Activated CD4-positive, alpha-beta T cell treated with anti-CD3 and anti-CD28 coated beads, Interleukin-2, amount 10 ng/mL, durations not matched to agents 24 days and 14 days (primary cell): ENCODE results near the gene RGS12. TPM values are rescaled to one million over a fixed set of nuclear protein-coding genes. Genes with fewer than 3 reads are reported as not detected.

Experiments
- DNase-seq: peaks from one replicate; pipeline ENCODE4 v3.0.0; 2022
- H3K27ac Mint-ChIP-seq: one replicate; pipeline ENCODE4 v1.8.0; 2022; ENCODE audit warnings: mild to moderate bottlenecking, mixed read lengths
- H3K27me3 Mint-ChIP-seq: one replicate; pipeline ENCODE4 v1.8.0; 2022; ENCODE audit warnings: mixed read lengths
- H3K36me3 Mint-ChIP-seq: one replicate; pipeline ENCODE4 v1.8.0; 2022; ENCODE audit warnings: low read depth, mild to moderate bottlenecking, mixed read lengths
- H3K4me1 Mint-ChIP-seq: one replicate; pipeline ENCODE4 v1.8.0; 2021; ENCODE audit warnings: mixed read lengths
- H3K4me3 Mint-ChIP-seq: one replicate; pipeline ENCODE4 v1.8.0; 2022; ENCODE audit warnings: mild to moderate bottlenecking, moderate library complexity, mixed read lengths
- H3K9me3 Mint-ChIP-seq: one replicate; pipeline ENCODE4 v1.8.0; 2021; ENCODE audit warnings: mixed read lengths
- intact Hi-C: fragments of 100-400 bp; cut with micrococcal nuclease; formaldehyde crosslinking; loops from one replicate; pipeline ENCODE4 v1.15.1; 2023
- total RNA-seq: library from RNA; stranded (reverse); gene quantifications from 2 replicates; pipeline ENCODE4 v1.2.3, GENCODE V29; 2022

Gene RGS12
- total RNA-seq, 1 donor from 2014 or later, result 3.3 TPM

DNA sequence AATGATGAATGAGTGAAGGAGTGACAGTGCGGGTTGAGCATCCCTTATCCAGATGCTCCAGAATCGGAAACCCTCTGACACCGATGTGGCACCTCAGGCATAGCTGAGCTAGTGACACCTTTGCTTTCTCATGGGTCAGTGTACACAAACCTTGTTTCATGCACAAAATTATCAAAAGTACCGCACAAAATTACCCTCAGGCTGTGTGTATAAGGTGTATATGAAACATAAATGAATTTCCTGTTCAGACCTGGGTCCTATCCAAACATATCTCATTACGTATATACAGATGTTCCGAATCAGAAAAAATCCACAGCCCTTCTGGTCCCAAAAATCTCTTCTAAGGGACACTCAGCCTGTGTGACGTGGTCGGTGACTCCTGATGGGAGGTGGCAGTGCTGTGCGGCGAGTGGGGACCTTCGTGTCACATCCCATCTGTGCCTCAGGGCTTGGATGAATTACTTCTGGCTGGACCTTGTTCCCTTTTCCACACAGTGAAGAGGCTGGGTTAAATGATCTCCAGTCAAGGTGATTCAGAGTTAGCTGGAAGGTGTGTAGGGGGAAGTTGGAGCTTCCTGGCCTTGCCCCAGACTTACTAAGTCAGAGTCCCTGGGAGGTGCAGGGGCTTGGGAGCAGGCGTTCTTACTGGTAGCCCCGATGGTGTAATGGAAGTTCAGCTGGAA, 18.8 kb downstream of the RGS12 start:
- Mint-ChIP-seq H3K27me3 (no peaks in the 10 kb centered on the region), H3K36me3 (no peaks in the 10 kb centered on the region), H3K4me1 (no peaks in the 10 kb centered on the region), H3K4me3 (no peak overlapping the region), H3K27ac (no peak overlapping the region), H3K9me3 (no peaks in the 10 kb centered on the region)
- intact Hi-C loops, result no loop called here
- no peak for DNase-seq

DNA sequence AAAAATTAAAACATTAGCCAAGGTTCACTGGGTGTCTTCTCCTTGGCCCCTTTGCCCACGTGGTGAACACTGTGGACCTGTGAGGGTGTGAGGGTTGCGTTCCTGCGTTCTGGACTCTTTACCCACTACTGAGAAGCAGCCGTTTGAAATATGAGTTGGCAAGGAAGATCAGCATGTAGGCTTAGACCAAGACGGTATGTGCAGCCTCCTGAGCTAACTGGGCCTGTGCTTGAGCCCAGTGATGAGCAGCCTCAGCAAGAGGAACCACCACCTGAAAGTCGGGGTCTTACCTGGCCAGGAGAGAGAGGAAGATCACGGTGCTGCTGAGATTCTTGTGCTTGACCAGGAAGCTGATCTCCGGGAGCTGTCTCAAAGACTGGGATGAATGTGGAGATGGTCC, 19.5 kb downstream of the RGS12 start:
- no peak for DNase-seq
- H3K36me3 Mint-ChIP-seq, result no peaks in the 10 kb centered on the region
- no peak overlapping the region for H3K4me3 Mint-ChIP-seq
- H3K27ac Mint-ChIP-seq, result no peak overlapping the region
- no peaks in the 10 kb centered on the region for H3K27me3 Mint-ChIP-seq
- intact Hi-C loops, result no loop called here
- no peaks in the 10 kb centered on the region for H3K9me3 Mint-ChIP-seq
- no peaks in the 10 kb centered on the region for H3K4me1 Mint-ChIP-seq

DNA sequence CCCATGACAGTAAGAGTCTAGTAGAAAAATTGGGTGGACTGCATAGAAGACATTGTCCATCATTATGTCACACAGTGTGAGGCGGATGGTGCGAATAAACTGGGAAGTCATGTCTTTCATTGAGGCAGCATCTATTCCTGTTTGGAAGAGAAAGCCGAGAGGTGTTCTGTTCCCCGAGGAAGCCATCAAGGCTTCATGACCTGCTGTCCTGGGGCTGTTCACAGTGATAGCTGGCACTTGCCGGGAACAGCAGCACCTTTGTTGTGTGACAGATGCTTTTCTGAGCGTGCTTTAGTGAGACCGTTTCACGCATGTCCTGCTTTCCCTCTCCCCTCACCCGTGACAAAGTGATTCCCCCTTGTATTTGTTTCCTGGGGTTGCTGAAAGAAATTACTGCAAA, 20.3 kb downstream of the RGS12 start:
- Mint-ChIP-seq H3K4me3 (no peak overlapping the region), H3K4me1 (no peaks in the 10 kb centered on the region), H3K9me3 (no peaks in the 10 kb centered on the region), H3K36me3 (no peaks in the 10 kb centered on the region), H3K27ac (no peak overlapping the region), H3K27me3 (no peaks in the 10 kb centered on the region)
- intact Hi-C loops, result no loop called here
- DNase-seq, result no peak

DNA sequence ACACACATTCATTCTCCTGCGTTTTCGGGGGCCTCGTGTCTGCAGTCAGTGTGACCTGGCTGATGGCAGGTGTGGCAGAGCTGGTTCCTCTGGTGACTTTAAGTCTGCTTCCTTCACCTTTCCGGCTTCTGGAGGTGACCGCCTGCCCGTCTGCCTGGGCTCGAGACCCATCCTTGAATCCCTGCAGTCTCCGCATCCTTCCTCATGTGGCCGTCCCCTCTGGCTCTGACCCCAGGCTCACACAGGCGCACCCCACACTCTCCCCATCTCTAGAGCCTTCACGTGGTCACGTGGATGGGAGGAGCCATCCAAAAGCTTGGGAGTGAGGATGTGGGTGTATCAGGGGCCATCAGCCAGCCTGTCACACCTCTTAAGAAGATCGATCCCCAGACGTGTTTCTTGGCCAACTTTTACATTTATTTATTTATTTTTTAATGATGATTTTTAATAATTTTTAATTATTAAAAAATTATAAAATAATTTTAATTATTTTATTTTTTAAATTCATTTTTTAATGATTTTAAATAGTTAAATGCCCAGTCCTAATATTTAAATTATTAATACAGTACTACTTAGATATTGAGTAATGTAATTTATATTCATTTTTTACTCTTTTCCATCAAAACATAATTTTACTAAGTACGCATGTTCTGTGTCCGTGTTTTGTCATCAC, 20.9 kb downstream of the RGS12 start:
- Mint-ChIP-seq H3K4me1 (no peaks in the 10 kb centered on the region), H3K36me3 (no peaks in the 10 kb centered on the region), H3K4me3 (no peak overlapping the region), H3K27ac (no peak overlapping the region), H3K9me3 (no peaks in the 10 kb centered on the region), H3K27me3 (no peaks in the 10 kb centered on the region)
- no peak for DNase-seq
- intact Hi-C loops, result no loop called here

DNA sequence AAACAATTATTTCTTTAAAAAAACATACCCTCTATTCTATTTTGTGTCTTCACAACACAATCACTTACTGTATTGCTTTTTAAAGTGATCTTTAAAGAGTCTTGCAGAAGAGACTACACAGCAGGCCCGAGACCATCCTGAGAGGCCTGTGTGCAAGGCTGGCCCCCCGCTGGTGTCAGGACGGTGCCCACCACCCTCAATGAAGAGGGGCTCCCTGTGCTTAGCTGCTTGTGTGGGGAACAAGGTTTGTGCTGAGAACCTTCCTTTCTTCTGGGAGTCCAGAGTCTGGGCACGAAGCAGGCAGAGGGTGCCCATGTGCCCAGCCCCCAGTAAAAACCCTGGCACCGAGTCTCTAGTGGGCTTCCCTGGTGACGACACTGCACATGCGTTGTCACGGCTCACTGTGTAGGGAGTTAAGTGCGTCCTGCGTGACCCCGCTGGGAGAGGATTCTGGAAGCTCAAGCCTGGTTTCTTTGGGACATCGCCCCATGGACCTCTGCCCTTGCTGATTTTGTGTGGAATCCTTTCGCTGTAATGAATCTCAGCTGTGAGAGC, 22.0 kb downstream of the RGS12 start:
- no peak overlapping the region for H3K27ac Mint-ChIP-seq
- intact Hi-C loops, result no loop called here
- H3K36me3 Mint-ChIP-seq, result no peaks in the 10 kb centered on the region
- H3K9me3 Mint-ChIP-seq, result no peaks in the 10 kb centered on the region
- H3K27me3 Mint-ChIP-seq, result no peaks in the 10 kb centered on the region
- no peak for DNase-seq
- no peak overlapping the region for H3K4me3 Mint-ChIP-seq
- no peaks in the 10 kb centered on the region for H3K4me1 Mint-ChIP-seq

DNA sequence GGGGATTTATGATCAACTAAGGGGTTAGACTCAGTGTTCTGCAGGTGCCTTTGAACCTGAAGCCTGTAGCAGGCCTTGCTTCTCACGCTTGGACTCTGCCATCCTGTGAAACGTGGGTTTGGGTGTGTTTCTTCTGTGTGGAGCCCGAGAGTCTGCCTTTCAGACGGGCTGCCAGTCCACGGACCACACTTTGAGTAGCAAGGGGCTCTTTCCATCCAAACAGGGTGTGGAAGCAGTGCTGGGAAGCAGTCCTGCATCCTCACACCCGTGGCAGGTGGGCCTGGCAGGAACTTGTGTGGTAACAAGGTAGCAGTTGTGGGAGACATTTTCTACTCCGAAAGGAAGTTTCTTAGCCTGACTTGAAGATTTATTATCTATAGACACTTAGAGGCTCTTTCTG, 22.7 kb downstream of the RGS12 start:
- no peaks in the 10 kb centered on the region for H3K4me1 Mint-ChIP-seq
- H3K4me3 Mint-ChIP-seq, result no peak overlapping the region
- no peaks in the 10 kb centered on the region for H3K36me3 Mint-ChIP-seq
- no peaks in the 10 kb centered on the region for H3K27me3 Mint-ChIP-seq
- no peak overlapping the region for H3K27ac Mint-ChIP-seq
- no peak for DNase-seq
- no peaks in the 10 kb centered on the region for H3K9me3 Mint-ChIP-seq
- intact Hi-C loops, result no loop called here

DNA sequence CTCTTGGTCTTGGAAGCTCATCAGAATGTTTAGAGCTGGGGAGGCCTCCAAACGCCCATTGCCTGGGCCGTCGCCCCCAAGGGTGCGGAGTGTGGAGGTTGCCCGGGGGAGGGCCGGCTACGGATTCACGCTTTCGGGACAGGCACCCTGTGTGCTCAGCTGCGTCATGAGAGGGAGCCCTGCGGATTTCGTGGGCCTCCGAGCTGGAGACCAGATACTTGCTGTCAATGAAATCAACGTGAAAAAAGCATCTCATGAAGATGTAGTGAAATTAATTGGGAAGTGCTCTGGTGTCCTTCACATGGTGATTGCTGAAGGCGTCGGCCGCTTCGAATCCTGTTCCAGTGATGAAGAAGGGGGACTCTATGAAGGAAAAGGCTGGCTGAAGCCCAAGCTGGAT, 23.3 kb downstream of the RGS12 start:
- Mint-ChIP-seq H3K9me3 (no peaks in the 10 kb centered on the region), H3K27me3 (no peaks in the 10 kb centered on the region), H3K4me1 (no peaks in the 10 kb centered on the region), H3K27ac (no peak overlapping the region), H3K36me3 (no peaks in the 10 kb centered on the region), H3K4me3 (no peak overlapping the region)
- intact Hi-C loops, result no loop called here
- DNase-seq, result no peak

DNA sequence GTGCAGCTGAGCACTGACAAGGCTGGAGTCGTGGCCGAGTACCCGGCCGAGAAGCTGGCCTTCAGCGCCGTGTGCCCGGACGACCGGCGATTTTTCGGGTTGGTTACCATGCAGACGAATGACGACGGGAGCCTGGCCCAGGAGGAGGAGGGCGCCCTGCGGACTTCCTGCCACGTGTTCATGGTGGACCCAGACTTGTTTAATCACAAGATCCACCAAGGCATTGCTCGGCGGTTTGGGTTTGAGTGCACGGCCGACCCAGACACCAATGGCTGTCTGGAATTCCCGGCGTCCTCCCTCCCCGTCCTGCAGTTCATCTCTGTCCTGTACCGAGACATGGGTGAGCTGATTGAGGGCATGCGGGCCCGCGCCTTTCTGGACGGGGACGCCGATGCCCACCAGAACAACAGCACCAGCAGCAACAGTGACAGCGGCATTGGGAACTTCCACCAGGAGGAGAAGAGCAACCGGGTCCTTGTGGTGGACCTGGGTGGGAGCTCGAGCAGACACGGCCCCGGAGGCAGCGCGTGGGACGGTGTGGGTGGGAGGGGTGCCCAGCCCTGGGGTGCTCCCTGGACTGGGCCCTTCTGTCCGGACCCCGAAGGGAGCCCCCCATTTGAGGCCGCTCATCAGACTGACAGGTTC, 24.3 kb downstream of the RGS12 start:
- intact Hi-C loops, result no loop called here
- H3K27ac Mint-ChIP-seq, result no peak overlapping the region
- H3K27me3 Mint-ChIP-seq, result no peaks in the 10 kb centered on the region
- no peaks in the 10 kb centered on the region for H3K9me3 Mint-ChIP-seq
- no peaks in the 10 kb centered on the region for H3K4me1 Mint-ChIP-seq
- no peaks in the 10 kb centered on the region for H3K36me3 Mint-ChIP-seq
- H3K4me3 Mint-ChIP-seq, result no peak overlapping the region
- DNase-seq, result no peak

DNA sequence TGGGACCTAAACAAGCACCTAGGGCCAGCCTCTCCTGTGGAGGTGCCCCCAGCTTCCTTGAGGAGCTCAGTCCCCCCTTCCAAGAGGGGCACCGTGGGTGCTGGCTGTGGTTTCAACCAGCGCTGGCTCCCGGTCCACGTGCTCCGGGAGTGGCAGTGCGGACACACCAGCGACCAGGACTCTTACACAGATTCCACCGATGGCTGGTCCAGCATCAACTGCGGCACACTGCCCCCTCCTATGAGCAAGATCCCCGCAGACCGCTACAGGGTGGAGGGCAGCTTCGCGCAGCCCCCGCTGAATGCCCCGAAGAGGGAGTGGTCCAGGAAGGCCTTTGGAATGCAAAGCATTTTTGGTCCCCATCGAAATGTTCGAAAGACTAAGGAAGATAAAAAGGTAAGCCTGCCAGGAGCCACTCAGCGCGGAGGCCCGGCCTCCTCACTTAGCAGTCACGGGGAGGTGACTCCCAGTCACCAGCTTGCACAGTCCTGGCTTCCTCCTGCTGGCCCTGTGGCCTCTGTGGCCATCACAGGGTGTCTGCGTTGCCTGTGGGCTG, 24.9 kb downstream of the RGS12 start:
- DNase-seq, result no peak
- no peaks in the 10 kb centered on the region for H3K9me3 Mint-ChIP-seq
- no peak overlapping the region for H3K4me3 Mint-ChIP-seq
- H3K4me1 Mint-ChIP-seq, result no peaks in the 10 kb centered on the region
- H3K27me3 Mint-ChIP-seq, result no peaks in the 10 kb centered on the region
- intact Hi-C loops, result no loop called here
- no peaks in the 10 kb centered on the region for H3K36me3 Mint-ChIP-seq
- no peak overlapping the region for H3K27ac Mint-ChIP-seq

DNA sequence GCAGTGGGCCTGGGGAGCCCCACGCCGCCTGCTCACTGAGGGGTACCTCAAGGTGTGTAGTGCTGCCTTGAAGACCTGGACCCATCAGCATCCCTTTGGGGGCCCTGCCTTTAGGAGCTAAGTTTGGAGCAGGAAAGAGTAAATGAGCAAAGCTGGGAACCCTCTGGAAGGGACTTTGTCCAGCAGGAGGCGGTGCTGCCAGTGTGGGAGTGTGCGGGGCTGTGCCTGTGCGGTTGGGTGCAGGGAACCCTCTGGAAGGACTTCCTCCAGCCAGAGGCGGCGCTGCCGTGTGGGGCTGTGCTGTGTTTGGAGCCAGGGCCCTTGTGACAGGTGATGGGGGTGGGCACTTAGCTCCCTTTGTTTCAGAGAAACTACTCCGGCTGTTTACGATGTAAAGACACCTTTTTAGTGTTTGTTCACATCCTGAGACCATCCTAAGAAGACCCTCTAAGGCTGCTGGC, 25.8 kb downstream of the RGS12 start:
- DNase-seq, result no peak
- no peaks in the 10 kb centered on the region for H3K4me1 Mint-ChIP-seq
- H3K4me3 Mint-ChIP-seq, result no peak overlapping the region
- intact Hi-C loops, result no loop called here
- no peak overlapping the region for H3K27ac Mint-ChIP-seq
- H3K27me3 Mint-ChIP-seq, result no peaks in the 10 kb centered on the region
- no peaks in the 10 kb centered on the region for H3K36me3 Mint-ChIP-seq
- H3K9me3 Mint-ChIP-seq, result no peaks in the 10 kb centered on the region

DNA sequence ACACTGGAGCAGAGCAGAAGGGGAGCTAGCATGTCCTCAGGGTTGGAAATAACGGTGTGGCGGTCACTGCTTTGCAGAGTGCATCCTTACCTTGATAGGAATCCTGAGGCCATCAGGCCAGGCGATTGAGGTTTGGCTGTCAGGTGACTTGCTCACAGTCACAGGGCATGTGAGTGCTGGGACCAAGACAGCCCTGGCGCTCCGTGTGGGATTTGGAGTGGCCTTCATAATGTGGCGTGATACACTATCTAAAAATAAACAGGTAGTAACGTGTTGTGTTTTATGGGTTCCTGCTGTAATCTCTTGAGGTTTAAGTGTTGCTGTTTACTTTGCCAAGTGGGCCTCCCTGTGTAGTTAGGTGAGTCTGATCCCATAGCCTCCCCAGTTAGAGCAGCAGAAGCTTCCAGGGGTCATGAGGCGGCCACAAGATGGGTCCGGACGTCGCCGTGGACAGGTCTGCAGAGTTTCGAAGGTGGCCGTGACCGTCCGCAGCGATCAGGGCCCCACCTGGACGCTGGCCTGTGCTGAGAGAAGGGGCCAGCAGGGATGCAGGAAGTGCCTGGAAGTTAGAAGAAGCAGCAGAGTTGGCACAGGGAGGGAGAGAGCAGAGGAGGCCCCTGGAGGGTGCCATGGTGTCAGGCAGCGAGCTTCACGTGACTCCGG, 27.7 kb downstream of the RGS12 start:
- Mint-ChIP-seq H3K27me3 (peaks cover 3% of the 10 kb centered on the region), H3K4me1 (no peaks in the 10 kb centered on the region), H3K36me3 (no peaks in the 10 kb centered on the region), H3K4me3 (no peak overlapping the region), H3K9me3 (no peaks in the 10 kb centered on the region), H3K27ac (no peak overlapping the region)
- DNase-seq, result no peak
- intact Hi-C loops, result no loop called here

DNA sequence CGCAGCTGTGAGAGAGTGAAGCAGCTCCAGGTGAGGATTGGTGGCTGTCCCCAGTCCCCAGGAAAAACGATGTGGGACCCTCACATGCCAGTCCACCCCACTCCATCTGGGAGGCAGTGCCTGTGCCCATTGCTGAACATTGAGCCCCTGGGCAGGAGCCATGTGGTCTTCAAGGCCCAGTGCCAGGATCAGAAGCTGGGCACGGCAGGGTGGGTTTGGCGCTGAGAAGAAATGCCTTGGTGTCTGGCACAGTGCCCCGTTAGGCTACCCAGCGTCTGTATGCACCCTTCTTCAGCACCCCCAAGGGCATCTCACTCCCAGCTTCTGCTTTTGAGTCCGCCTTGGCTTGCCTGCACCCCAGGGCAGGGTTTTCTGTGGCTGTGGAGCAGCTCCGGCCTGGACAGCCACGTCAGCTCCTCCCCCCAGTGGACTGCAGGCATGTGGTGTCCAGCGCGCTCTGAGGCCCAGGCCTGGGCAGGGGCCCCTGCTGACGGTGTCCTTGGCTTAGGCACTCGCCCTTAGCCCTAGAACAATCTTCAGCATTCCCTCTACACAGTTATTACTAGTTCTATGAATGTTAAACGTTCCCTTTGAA, 28.6 kb downstream of the RGS12 start:
- no peaks in the 10 kb centered on the region for H3K9me3 Mint-ChIP-seq
- intact Hi-C loops, result no loop called here
- no peak overlapping the region for H3K27ac Mint-ChIP-seq
- no peaks in the 10 kb centered on the region for H3K36me3 Mint-ChIP-seq
- no peaks in the 10 kb centered on the region for H3K4me1 Mint-ChIP-seq
- H3K27me3 Mint-ChIP-seq, result peaks cover 8% of the 10 kb centered on the region
- no peak for DNase-seq
- H3K4me3 Mint-ChIP-seq, result no peak overlapping the region

DNA sequence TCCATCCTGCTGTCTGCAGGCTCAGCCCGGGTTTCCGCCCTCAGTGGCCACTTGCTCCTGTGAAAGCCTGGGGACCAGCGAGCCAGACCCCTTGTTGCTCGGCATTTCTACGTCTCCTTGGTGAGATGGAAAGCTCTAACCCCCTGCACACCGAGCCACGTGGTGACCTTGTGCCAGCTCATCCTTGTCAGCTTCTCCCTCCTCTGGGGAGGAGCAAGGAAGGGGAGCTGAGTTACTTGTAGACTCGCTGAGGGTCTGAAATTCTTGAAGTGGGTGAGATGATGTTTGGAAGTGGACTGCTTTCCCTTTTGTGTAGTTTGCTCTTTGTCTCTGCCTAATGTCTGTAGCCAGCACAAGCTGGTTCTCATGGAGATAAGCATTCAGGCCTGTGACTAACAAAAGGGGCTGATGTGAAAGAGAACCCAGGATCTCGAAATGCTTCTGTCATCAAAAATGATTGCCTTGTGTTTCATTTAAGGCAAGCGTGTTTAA, 29.3 kb downstream of the RGS12 start:
- no peak overlapping the region for H3K27ac Mint-ChIP-seq
- H3K9me3 Mint-ChIP-seq, result no peaks in the 10 kb centered on the region
- no peaks in the 10 kb centered on the region for H3K36me3 Mint-ChIP-seq
- DNase-seq, result no peak
- intact Hi-C loops, result no loop called here
- H3K4me3 Mint-ChIP-seq, result no peak overlapping the region
- no peaks in the 10 kb centered on the region for H3K4me1 Mint-ChIP-seq
- H3K27me3 Mint-ChIP-seq, result peaks cover 8% of the 10 kb centered on the region
